Panc1 (cell line): Measurements from ENCODE around the gene DAAM2. TPM values are rescaled to one million over a fixed set of nuclear protein-coding genes. Genes with fewer than 3 reads are reported as not detected.

Experiments used
- ATAC-seq: fragments of 200-7000 bp; cut with Tn5 transposase; 2 replicates; pipeline ENCODE4 v1.9.1; 2020; ENCODE audit warnings: mild to moderate bottlenecking, moderate library complexity
- BruUV-seq: library from RNA; stranded (reverse); fragments of 400-500 nt; replicated peaks from 2 replicates; lab custom pipeline; 2021; lab: Mats Ljungman, UMichigan
- CTCF ChIA-PET: fragments of 300-600 bp; sonication (Branson Sonifier 250); formaldehyde crosslinking; loops from one replicate; lab custom pipeline; 2022; ENCODE audit warnings: antibody characterized with exemption; lab: Charles Lee
- POLR2A ChIA-PET: fragments of 300-600 bp; sonication (Branson Sonifier 250); formaldehyde crosslinking; loops from one replicate; lab custom pipeline; 2022; ENCODE audit warnings: antibody characterized with exemption; lab: Charles Lee
- DNase-seq: peaks from one replicate; pipeline ENCODE4 v3.0.0-alpha.2; 2010; ENCODE audit warnings: low read depth, low spot score
- H3K27ac ChIP-seq: 2 replicates; pipeline ENCODE4 v1.5.1; 2011; ENCODE audit warnings: mild to moderate bottlenecking, low read length, inconsistent platforms
- H3K27me3 ChIP-seq: fragments of 200-500 bp; sonication (Bioruptor generic); 2 replicates; pipeline ENCODE4 v1.6.0; 2014; ENCODE audit warnings: low read length, inconsistent platforms; ENCODE audit not compliant: control insufficient read depth, insufficient read depth
- H3K36me3 ChIP-seq: fragments of 200-500 bp; sonication (Bioruptor generic); 2 replicates; pipeline ENCODE4 v1.5.1; 2014; ENCODE audit warnings: inconsistent platforms, mild to moderate bottlenecking, low read length, moderate library complexity; ENCODE audit not compliant: control insufficient read depth, insufficient read depth
- H3K4me1 ChIP-seq: 2 replicates; pipeline ENCODE4 v1.5.1; 2011; ENCODE audit warnings: inconsistent platforms, mild to moderate bottlenecking, low read length, moderate library complexity; ENCODE audit not compliant: control insufficient read depth, insufficient read depth
- H3K4me3 ChIP-seq, 2 experiments: 2 replicates each; pipeline ENCODE4 v1.5.1; 2011 to 2012; ENCODE audit warnings: low read depth in 2 of 2, low read length in 2 of 2, mild to moderate bottlenecking in 2 of 2, inconsistent platforms in 1 of 2, moderate library complexity in 1 of 2
- H3K9me3 ChIP-seq: fragments of 200-500 bp; sonication (Bioruptor generic); 2 replicates; pipeline ENCODE4 v1.5.1; 2014; ENCODE audit warnings: low read depth, mild to moderate bottlenecking, inconsistent platforms, low read length, moderate library complexity; ENCODE audit not compliant: control insufficient read depth, insufficient read depth
- POLR2AphosphoS5 ChIP-seq: IDR thresholded peaks from 2 replicates; pipeline ENCODE4 v1.6.1; 2012; ENCODE audit warnings: mild to moderate bottlenecking, low read depth, low read length, moderate library complexity
- SIN3A ChIP-seq: IDR thresholded peaks from 2 replicates; pipeline ENCODE4 v1.6.1; 2012; ENCODE audit warnings: low read depth, mild to moderate bottlenecking, low read length, moderate library complexity, borderline replicate concordance; ENCODE audit not compliant: insufficient read depth
- TCF7L2 ChIP-seq: IDR thresholded peaks from 2 replicates; pipeline ENCODE4 v1.6.1; 2011; ENCODE audit warnings: mild to moderate bottlenecking, low read depth, low read length, inconsistent platforms
- in situ Hi-C: cut with HindIII; loops from 2 replicates; pipeline ENCODE4 v1.10.0; 2016; ENCODE audit warnings: low sequenced_read_pairs, low pct_unique_long_range_greater_than_20kb
- intact Hi-C: fragments of 100-400 bp; cut with micrococcal nuclease; formaldehyde crosslinking; loops from one replicate; pipeline ENCODE4 v1.10.0; 2022; ENCODE audit not compliant: unreplicated experiment
- total RNA-seq: library from RNA; stranded (reverse); gene quantifications from one replicate; pipeline ENCODE4 v1.2.1, GENCODE V29; 2021; ENCODE audit not compliant: unreplicated experiment
- TF ChIP-seq, protein P1 (sequence below), 2 experiments: IDR thresholded peaks; 2 replicates each; pipeline ENCODE4 v1.6.1; 2011 to 2012; ENCODE audit warnings: low read depth in 2 of 2, control low read depth in 1 of 2, low read length in 1 of 2, mild to moderate bottlenecking in 1 of 2, moderate library complexity in 1 of 2; ENCODE audit not compliant: insufficient read depth in 1 of 2
- TF ChIP-seq, protein P2 (sequence below): fragments of 450-650 bp; IDR thresholded peaks from 2 replicates; pipeline ENCODE4 v1.5.1; 2017; ENCODE audit warnings: mild to moderate bottlenecking

Gene DAAM2
- total RNA-seq, 1 experiment from 2014 or later: not detected

DNA sequence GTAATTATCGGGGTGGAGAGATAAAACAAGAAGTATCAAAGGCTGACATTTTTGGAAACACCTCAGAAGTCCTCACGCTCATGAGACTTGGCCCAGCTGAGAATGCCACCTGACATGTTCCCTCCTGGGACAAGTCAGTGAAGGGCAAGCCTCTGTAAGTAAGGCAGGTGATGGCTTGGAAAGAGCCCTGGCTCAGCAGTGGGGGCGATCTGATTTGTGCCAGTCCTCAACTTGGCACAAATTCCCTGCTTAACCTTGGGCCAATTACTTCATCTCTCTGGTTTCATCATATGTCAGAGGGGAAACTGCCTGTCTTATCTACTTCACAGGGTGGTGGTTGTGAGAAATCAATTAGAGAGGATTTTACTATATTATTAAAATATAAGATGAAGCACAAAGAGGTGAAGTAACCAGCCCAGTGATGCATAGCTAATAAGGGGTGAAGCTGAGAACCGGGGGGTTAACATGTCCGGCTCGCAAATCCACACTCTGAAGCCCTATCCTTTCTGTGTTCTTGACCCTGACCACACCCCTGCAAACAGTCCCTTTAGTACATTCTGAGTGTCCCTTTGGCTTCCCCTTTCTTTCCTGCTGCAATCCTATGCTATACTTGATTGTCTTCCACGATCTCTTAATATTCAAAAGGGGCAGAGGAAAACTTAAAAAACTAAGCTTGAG lies 150.9 kb downstream of the DAAM2 start:
- in situ Hi-C loops: no loop called here
- Histone ChIP-seq H3K27ac (no peak overlapping the region), H3K4me3 (no peak overlapping the region), H3K27me3 (no peaks in the 10 kb centered on the region), H3K9me3 (no peaks in the 10 kb centered on the region), H3K36me3 (no peaks in the 10 kb centered on the region), H3K4me1 (no peaks in the 10 kb centered on the region)
- ChIA-PET POLR2A (no interaction called here), CTCF (no interaction called here)
- TF ChIP-seq, protein P1, sequence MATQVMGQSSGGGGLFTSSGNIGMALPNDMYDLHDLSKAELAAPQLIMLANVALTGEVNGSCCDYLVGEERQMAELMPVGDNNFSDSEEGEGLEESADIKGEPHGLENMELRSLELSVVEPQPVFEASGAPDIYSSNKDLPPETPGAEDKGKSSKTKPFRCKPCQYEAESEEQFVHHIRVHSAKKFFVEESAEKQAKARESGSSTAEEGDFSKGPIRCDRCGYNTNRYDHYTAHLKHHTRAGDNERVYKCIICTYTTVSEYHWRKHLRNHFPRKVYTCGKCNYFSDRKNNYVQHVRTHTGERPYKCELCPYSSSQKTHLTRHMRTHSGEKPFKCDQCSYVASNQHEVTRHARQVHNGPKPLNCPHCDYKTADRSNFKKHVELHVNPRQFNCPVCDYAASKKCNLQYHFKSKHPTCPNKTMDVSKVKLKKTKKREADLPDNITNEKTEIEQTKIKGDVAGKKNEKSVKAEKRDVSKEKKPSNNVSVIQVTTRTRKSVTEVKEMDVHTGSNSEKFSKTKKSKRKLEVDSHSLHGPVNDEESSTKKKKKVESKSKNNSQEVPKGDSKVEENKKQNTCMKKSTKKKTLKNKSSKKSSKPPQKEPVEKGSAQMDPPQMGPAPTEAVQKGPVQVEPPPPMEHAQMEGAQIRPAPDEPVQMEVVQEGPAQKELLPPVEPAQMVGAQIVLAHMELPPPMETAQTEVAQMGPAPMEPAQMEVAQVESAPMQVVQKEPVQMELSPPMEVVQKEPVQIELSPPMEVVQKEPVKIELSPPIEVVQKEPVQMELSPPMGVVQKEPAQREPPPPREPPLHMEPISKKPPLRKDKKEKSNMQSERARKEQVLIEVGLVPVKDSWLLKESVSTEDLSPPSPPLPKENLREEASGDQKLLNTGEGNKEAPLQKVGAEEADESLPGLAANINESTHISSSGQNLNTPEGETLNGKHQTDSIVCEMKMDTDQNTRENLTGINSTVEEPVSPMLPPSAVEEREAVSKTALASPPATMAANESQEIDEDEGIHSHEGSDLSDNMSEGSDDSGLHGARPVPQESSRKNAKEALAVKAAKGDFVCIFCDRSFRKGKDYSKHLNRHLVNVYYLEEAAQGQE (IDR thresholded peaks at IDR 0.05; ENCODE audit: insufficient read depth in 1 of 2, low read depth in 2 of 2, low read length in 1 of 2): no peak
- TF ChIP-seq, protein P2, sequence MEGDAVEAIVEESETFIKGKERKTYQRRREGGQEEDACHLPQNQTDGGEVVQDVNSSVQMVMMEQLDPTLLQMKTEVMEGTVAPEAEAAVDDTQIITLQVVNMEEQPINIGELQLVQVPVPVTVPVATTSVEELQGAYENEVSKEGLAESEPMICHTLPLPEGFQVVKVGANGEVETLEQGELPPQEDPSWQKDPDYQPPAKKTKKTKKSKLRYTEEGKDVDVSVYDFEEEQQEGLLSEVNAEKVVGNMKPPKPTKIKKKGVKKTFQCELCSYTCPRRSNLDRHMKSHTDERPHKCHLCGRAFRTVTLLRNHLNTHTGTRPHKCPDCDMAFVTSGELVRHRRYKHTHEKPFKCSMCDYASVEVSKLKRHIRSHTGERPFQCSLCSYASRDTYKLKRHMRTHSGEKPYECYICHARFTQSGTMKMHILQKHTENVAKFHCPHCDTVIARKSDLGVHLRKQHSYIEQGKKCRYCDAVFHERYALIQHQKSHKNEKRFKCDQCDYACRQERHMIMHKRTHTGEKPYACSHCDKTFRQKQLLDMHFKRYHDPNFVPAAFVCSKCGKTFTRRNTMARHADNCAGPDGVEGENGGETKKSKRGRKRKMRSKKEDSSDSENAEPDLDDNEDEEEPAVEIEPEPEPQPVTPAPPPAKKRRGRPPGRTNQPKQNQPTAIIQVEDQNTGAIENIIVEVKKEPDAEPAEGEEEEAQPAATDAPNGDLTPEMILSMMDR: no peak
- no peak for TF ChIP-seq POLR2AphosphoS5
- no peak for TF ChIP-seq SIN3A
- no peak for TF ChIP-seq TCF7L2
- ATAC-seq (no peak), DNase-seq (no peak)
- BruUV-seq: no TSS peak
- intact Hi-C loops: no loop called here

DNA sequence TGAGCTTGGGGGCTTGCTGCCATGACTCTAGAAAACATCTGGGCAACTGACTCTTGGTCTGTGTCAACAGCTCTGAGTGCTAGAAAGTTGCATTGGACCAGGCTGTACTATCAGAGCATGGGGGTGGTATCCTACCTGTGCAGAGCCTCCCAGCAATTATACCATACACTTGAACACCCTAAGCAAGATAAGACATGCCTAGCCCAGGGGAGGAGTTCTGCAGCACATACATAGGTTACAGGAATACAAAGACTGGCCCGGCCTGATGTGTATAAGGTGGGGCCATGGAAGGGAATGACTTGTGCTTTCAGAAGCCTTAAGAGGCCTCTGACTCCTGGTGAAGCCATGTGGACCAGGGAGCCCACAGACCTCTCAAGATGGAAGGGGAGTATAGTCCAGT lies 153.4 kb downstream of the DAAM2 start:
- no peak overlapping the region for H3K27ac ChIP-seq
- no peak for ATAC-seq
- no peak overlapping the region for H3K4me3 ChIP-seq
- POLR2A ChIA-PET: no interaction called here
- intact Hi-C loops (no loop called here), in situ Hi-C loops (no loop called here)
- H3K36me3 ChIP-seq: no peaks in the 10 kb centered on the region
- no TSS peak for BruUV-seq
- DNase-seq: no peak
- H3K27me3 ChIP-seq: peaks cover 2% of the 10 kb centered on the region; the same call in 1 of the 2 replicates
- CTCF ChIA-PET: no interaction called here
- H3K4me1 ChIP-seq: no peaks in the 10 kb centered on the region
- TF ChIP-seq SIN3A (no peak), TCF7L2 (no peak), POLR2AphosphoS5 (no peak)
- TF ChIP-seq, protein P2: no peak
- TF ChIP-seq, protein P1 (IDR thresholded peaks at IDR 0.05; ENCODE audit: insufficient read depth in 1 of 2, low read depth in 2 of 2, low read length in 1 of 2): no peak
- H3K9me3 ChIP-seq: no peaks in the 10 kb centered on the region
